Neural progenitor cell (in vitro differentiated cells): Measurements from ENCODE around the gene MTX1.
"Not testable (repeated sequence)": the region's sequence is repeated elsewhere in the genome, so short reads cannot be mapped to it uniquely, and the experiment has no call there.

Source experiments
- CTCF ChIP-seq: fragments of 200-600 bp; sonication (generic); IDR thresholded peaks from 2 replicates; pipeline ENCODE4 v1.5.1; 2017; ENCODE audit warnings: antibody characterized with exemption, mild to moderate bottlenecking
- EZH2 ChIP-seq: fragments of 200-600 bp; sonication (generic); IDR thresholded peaks from 2 replicates; pipeline ENCODE4 v1.6.1; 2017; ENCODE audit warnings: antibody characterized with exemption, mild to moderate bottlenecking, moderate library complexity
- EZH2phosphoT487 ChIP-seq: fragments of 200-600 bp; sonication (generic); IDR thresholded peaks from 2 replicates; pipeline ENCODE4 v1.6.1; 2017; ENCODE audit warnings: antibody characterized with exemption

GRCh38 chr1:155231302-155231701 lies 22.8 kb downstream of the MTX1 start:
- TF ChIP-seq EZH2, CTCF, EZH2phosphoT487: not testable (repeated sequence)
